ENCODE measurements around the gene SYF2.

Gene SYF2

GRCh38 chr1:25232866-25233784 is 823 bp upstream of the SYF2 start:
- FAIRE-seq (no peak), DNase-seq (ENCODE audit: insufficient read length, low spot score) (no peak)
- TF ChIP-seq, protein P1, sequence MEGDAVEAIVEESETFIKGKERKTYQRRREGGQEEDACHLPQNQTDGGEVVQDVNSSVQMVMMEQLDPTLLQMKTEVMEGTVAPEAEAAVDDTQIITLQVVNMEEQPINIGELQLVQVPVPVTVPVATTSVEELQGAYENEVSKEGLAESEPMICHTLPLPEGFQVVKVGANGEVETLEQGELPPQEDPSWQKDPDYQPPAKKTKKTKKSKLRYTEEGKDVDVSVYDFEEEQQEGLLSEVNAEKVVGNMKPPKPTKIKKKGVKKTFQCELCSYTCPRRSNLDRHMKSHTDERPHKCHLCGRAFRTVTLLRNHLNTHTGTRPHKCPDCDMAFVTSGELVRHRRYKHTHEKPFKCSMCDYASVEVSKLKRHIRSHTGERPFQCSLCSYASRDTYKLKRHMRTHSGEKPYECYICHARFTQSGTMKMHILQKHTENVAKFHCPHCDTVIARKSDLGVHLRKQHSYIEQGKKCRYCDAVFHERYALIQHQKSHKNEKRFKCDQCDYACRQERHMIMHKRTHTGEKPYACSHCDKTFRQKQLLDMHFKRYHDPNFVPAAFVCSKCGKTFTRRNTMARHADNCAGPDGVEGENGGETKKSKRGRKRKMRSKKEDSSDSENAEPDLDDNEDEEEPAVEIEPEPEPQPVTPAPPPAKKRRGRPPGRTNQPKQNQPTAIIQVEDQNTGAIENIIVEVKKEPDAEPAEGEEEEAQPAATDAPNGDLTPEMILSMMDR (IDR thresholded peaks at IDR 0.05; ENCODE audit: insufficient read depth, missing control alignments): no peak

DNA sequence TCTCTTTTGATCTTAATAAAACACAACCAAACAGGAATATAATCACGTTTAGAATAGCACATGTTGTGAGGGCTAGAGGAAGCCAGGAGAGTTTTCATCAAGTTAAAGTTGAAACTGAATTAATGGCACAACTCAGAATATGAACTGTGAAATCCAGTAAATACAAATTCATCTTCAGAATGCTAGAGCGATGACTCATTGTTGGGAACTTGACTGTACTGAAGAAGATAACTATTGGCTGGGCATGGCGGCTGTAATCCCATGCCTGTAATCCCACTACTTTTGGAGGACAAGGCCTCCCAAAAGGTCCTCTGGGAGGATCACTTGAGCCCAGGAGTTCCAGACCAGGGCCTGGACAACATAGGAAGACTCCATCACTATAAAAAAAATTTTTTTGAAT is 8.8 kb downstream of the SYF2 start:
- TF ChIP-seq, protein P1 (IDR thresholded peaks at IDR 0.05; ENCODE audit: insufficient read depth, missing control alignments): no peak
- DNase-seq (ENCODE audit: insufficient read length, low spot score) (no peak), FAIRE-seq (no peak)

DNA sequence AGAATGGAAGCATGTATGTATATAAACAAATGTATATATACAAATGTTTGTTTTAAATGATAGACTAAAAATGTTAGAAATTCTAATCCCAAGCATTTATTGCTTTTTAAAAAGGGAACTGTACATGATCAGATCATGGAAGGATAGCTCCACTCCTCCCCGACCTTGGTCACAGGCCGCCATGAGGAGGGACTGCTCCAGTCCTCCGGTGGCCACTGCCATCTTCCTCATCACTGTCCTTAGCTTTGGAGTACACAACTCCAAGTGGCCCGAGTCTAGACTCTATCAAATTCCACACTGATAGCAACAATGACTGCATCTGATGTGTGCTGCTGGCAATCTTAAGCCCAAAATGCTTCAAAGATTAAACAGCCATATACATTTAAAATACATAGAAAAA is 9.7 kb downstream of the SYF2 start:
- DNase-seq (ENCODE audit: insufficient read length, low spot score) (no peak), FAIRE-seq (no peak)
- TF ChIP-seq, protein P1 (IDR thresholded peaks at IDR 0.05; ENCODE audit: insufficient read depth, missing control alignments): no peak

GRCh38 chr1:25220666-25221065 is 11.6 kb downstream of the SYF2 start:
- FAIRE-seq (no peak), DNase-seq (ENCODE audit: insufficient read length, low spot score) (no peak)
- TF ChIP-seq, protein P1 (IDR thresholded peaks at IDR 0.05; ENCODE audit: insufficient read depth, missing control alignments): no peak

- DNase-seq (ENCODE audit: insufficient read length, low spot score): no peak
- TF ChIP-seq, protein P1 (IDR thresholded peaks at IDR 0.05; ENCODE audit: insufficient read depth, missing control alignments): no peak
- no peak for FAIRE-seq
Observed at GRCh38 chr1:25219661-25220251, 12.5 kb downstream of the SYF2 start.

GRCh38 chr1:25217598-25218232 is 14.6 kb downstream of the SYF2 start:
- TF ChIP-seq, protein P1 (IDR thresholded peaks at IDR 0.05; ENCODE audit: insufficient read depth, missing control alignments): no peak
- DNase-seq (ENCODE audit: insufficient read length, low spot score) (no peak), FAIRE-seq (no peak)

Data from D721Med (cell line).